MCF 10A (cell line): Measurements from ENCODE around the gene CDH6. TPM values are rescaled to one million over a fixed set of nuclear protein-coding genes. Genes with fewer than 3 reads are reported as not detected.
A peak's percentile ranks its signal among the peaks of the same experiment; 100 is the strongest.

Experiments used
- BruUV-seq: library from RNA; stranded (reverse); fragments of 400-500 nt; replicated peaks from 2 replicates; lab custom pipeline; 2021; lab: Mats Ljungman, UMichigan
- CTCF ChIA-PET: fragments of 300-600 bp; sonication (Branson Sonifier 250); formaldehyde crosslinking; extraction: SDS; loops from one replicate; lab custom pipeline; 2021; ENCODE audit warnings: antibody characterized with exemption, inconsistent platforms; lab: Yijun Ruan, JAX
- POLR2A ChIA-PET: fragments of 300-600, 350-650 bp; sonication (Branson Sonifier 250); formaldehyde crosslinking; extraction: SDS; loops from one replicate; lab custom pipeline; 2020; ENCODE audit warnings: antibody characterized with exemption, inconsistent platforms; lab: Yijun Ruan, JAX
- DNase-seq: peaks from one replicate; pipeline ENCODE4 v3.0.0-alpha.2; 2018; ENCODE audit not compliant: unreplicated experiment
- H3K27ac Mint-ChIP-seq: one replicate; pipeline ENCODE4 v1.8.0; 2022; ENCODE audit warnings: mild to moderate bottlenecking, low read depth, mixed read lengths; ENCODE audit not compliant: unreplicated experiment
- H3K27me3 Mint-ChIP-seq: one replicate; pipeline ENCODE4 v1.8.0; 2022; ENCODE audit warnings: mixed read lengths; ENCODE audit not compliant: insufficient read depth, unreplicated experiment
- H3K36me3 Mint-ChIP-seq: one replicate; pipeline ENCODE4 v1.8.0; 2022; ENCODE audit warnings: mild to moderate bottlenecking, moderate library complexity, mixed read lengths; ENCODE audit not compliant: insufficient read depth, unreplicated experiment
- H3K4me1 Mint-ChIP-seq: one replicate; pipeline ENCODE4 v1.8.0; 2022; ENCODE audit warnings: mixed read lengths; ENCODE audit not compliant: insufficient read depth, unreplicated experiment
- H3K4me3 Mint-ChIP-seq: one replicate; pipeline ENCODE4 v1.8.0; 2022; ENCODE audit warnings: mild to moderate bottlenecking, moderate library complexity, mixed read lengths; ENCODE audit not compliant: unreplicated experiment
- H3K9me3 Mint-ChIP-seq: one replicate; pipeline ENCODE4 v1.8.0; 2022; ENCODE audit warnings: mixed read lengths; ENCODE audit not compliant: unreplicated experiment
- CTCF ChIP-seq: fragments of 200-600 bp; IDR thresholded peaks from one replicate; pipeline ENCODE4 v1.8.0; 2022; ENCODE audit warnings: antibody characterized with exemption, mild to moderate bottlenecking; ENCODE audit not compliant: unreplicated experiment
- intact Hi-C: fragments of 100-400 bp; cut with micrococcal nuclease; formaldehyde crosslinking; loops from 2 replicates; pipeline ENCODE4 v1.14.1; 2022
- total RNA-seq: library from RNA; stranded (reverse); gene quantifications from 2 replicates; pipeline ENCODE4 v1.2.3, GENCODE V29; 2022

The CDH6 gene
- total RNA-seq, 1 experiment from 2014 or later = not detected

GRCh38 chr5:31346896-31347551 is 153.5 kb downstream of the CDH6 start:
- BruUV-seq = no TSS peak
- ChIA-PET CTCF (no interaction called here), POLR2A (no interaction called here)
- Mint-ChIP-seq H3K27ac (no peak overlapping the region), H3K4me3 (no peak overlapping the region), H3K27me3 (no peaks in the 10 kb centered on the region), H3K36me3 (no peaks in the 10 kb centered on the region), H3K4me1 (no peaks in the 10 kb centered on the region), H3K9me3 (no peaks in the 10 kb centered on the region)
- peak; percentile 20 for DNase-seq
- intact Hi-C loops = no loop called here
- no peak for TF ChIP-seq CTCF

GRCh38 chr5:31347552-31347905 is 154.0 kb downstream of the CDH6 start:
- Mint-ChIP-seq H3K9me3 (no peaks in the 10 kb centered on the region), H3K4me3 (no peak overlapping the region), H3K27me3 (no peaks in the 10 kb centered on the region), H3K36me3 (no peaks in the 10 kb centered on the region), H3K27ac (no peak overlapping the region), H3K4me1 (no peaks in the 10 kb centered on the region)
- no TSS peak for BruUV-seq
- DNase-seq = no peak
- intact Hi-C loops = no loop called here
- ChIA-PET POLR2A (no interaction called here), CTCF (interaction anchor here (0.7 to 0.8 kb wide), 2 partner anchors 304 to 643 kb away, joined by 3 read pairs; no protein-coding TSS in a partner anchor)
- no peak for TF ChIP-seq CTCF

- H3K27ac Mint-ChIP-seq = no peak overlapping the region
- no peak for DNase-seq
- no peaks in the 10 kb centered on the region for H3K9me3 Mint-ChIP-seq
- CTCF ChIA-PET = no interaction called here
- no peaks in the 10 kb centered on the region for H3K4me1 Mint-ChIP-seq
- H3K27me3 Mint-ChIP-seq = peaks cover 10% of the 10 kb centered on the region
- BruUV-seq = no TSS peak
- no peaks in the 10 kb centered on the region for H3K36me3 Mint-ChIP-seq
- POLR2A ChIA-PET = no interaction called here
- intact Hi-C loops = no loop called here
- H3K4me3 Mint-ChIP-seq = no peak overlapping the region
- no peak for TF ChIP-seq CTCF
Observed at GRCh38 chr5:31350395-31350794, 156.9 kb downstream of the CDH6 start.

- no peaks in the 10 kb centered on the region for H3K36me3 Mint-ChIP-seq
- no TSS peak for BruUV-seq
- H3K27ac Mint-ChIP-seq = no peak overlapping the region
- H3K27me3 Mint-ChIP-seq = peaks cover 10% of the 10 kb centered on the region
- POLR2A ChIA-PET = no interaction called here
- CTCF ChIA-PET = interaction anchor here (0.6 to 1.1 kb wide), 4 partner anchors 23 to 1315 kb away, joined by 3 to 4 read pairs (median 3); no protein-coding TSS in a partner anchor
- no peak for TF ChIP-seq CTCF
- intact Hi-C loops = no loop called here
- H3K4me3 Mint-ChIP-seq = no peak overlapping the region
- DNase-seq = no peak
- no peaks in the 10 kb centered on the region for H3K9me3 Mint-ChIP-seq
- no peaks in the 10 kb centered on the region for H3K4me1 Mint-ChIP-seq
Observed at GRCh38 chr5:31355337-31355736, 161.9 kb downstream of the CDH6 start.
